ENCODE measurements around the gene ANK2. TPM values are rescaled to one million over a fixed set of nuclear protein-coding genes. Genes with fewer than 3 reads are reported as not detected.

Gene ANK2
- total and polyA plus RNA-seq, 4 donors = 0.32 to 2.2 (median 1.0) TPM

- no peak for DNase-seq (ENCODE audit: low spot score)
- no peak overlapping the region for H3K9ac ChIP-seq (ENCODE audit: low read depth in 1 of 2, low read length in 2 of 2)
- H3K27me3 ChIP-seq (ENCODE audit: control insufficient read depth in 4 of 4, insufficient read depth in 4 of 4, low read length in 3 of 4) = no peaks in the 10 kb centered on the region
- no peak overlapping the region for H3K4me3 ChIP-seq (ENCODE audit: low read depth in 1 of 3, low read length in 3 of 3)
- H3K27ac ChIP-seq (ENCODE audit: low read depth in 1 of 2, low read length in 2 of 2) = no peak overlapping the region
- H3K9me3 ChIP-seq (ENCODE audit: control insufficient read depth in 4 of 4, low read length in 3 of 4) = no peaks in the 10 kb centered on the region
- TF ChIP-seq RXRA (IDR thresholded peaks at IDR 0.05) (no peak), EGR1 (IDR thresholded peaks at IDR 0.05; ENCODE audit: low read depth in 2 of 2) (no peak), SP1 (IDR thresholded peaks at IDR 0.05) (no peak), YY1 (IDR thresholded peaks at IDR 0.05) (no peak), MAX (IDR thresholded peaks at IDR 0.05) (no peak), NR2F2 (IDR thresholded peaks at IDR 0.05) (no peak), JUND (IDR thresholded peaks at IDR 0.05) (no peak), HNF4G (IDR thresholded peaks at IDR 0.05) (no peak), REST (IDR thresholded peaks at IDR 0.05) (no peak), CTCF (IDR thresholded peaks at IDR 0.05; ENCODE audit: low read depth, low read length, missing input control) (no peak), RAD21 (IDR thresholded peaks at IDR 0.05) (no peak), ATF3 (IDR thresholded peaks at IDR 0.05) (no peak), ZBTB33 (IDR thresholded peaks at IDR 0.05) (no peak), HNF4A (conservative IDR thresholded peaks at IDR 0.05) (no peak)
- H3K4me1 ChIP-seq (ENCODE audit: control insufficient read depth in 4 of 4, insufficient read depth in 4 of 4, low read length in 3 of 4) = no peaks in the 10 kb centered on the region
- H3K36me3 ChIP-seq (ENCODE audit: control insufficient read depth in 4 of 4, insufficient read depth in 3 of 4, low read depth in 1 of 4, low read length in 3 of 4) = no peaks in the 10 kb centered on the region
- whole genome bisulfite sequencing = 95% methylated on average over 3 of the region's 3 CpGs
Measured at GRCh38 chr4:113389160-113389559, 339.7 kb downstream of the ANK2 start.

GRCh38 chr4:113390850-113391249, 341.4 kb downstream of the ANK2 start:
- H3K27ac ChIP-seq (ENCODE audit: low read depth in 1 of 2, low read length in 2 of 2) = no peak overlapping the region
- H3K4me1 ChIP-seq (ENCODE audit: control insufficient read depth in 4 of 4, insufficient read depth in 4 of 4, low read length in 3 of 4) = peaks cover 0 to 11% (median 2%) of the 10 kb centered on the region in 4 donors
- TF ChIP-seq EGR1 (IDR thresholded peaks at IDR 0.05; ENCODE audit: low read depth in 2 of 2) (no peak), CTCF (IDR thresholded peaks at IDR 0.05; ENCODE audit: low read depth, low read length, missing input control) (no peak), RAD21 (IDR thresholded peaks at IDR 0.05) (no peak), FOXA1 (IDR thresholded peaks at IDR 0.05) (no peak), ATF3 (IDR thresholded peaks at IDR 0.05) (no peak), NR2F2 (IDR thresholded peaks at IDR 0.05) (no peak), MAX (IDR thresholded peaks at IDR 0.05) (no peak), RXRA (IDR thresholded peaks at IDR 0.05) (no peak), HNF4G (IDR thresholded peaks at IDR 0.05) (no peak), GABPA (IDR thresholded peaks at IDR 0.05 in 1 of 2, conservative IDR thresholded peaks at IDR 0.05 in 1 of 2) (no peak), FOXA2 (IDR thresholded peaks at IDR 0.05) (no peak)
- H3K4me3 ChIP-seq (ENCODE audit: low read depth in 1 of 3, low read length in 3 of 3) = no peak overlapping the region
- no peak overlapping the region for H3K9ac ChIP-seq (ENCODE audit: low read depth in 1 of 2, low read length in 2 of 2)
- H3K9me3 ChIP-seq (ENCODE audit: control insufficient read depth in 4 of 4, low read length in 3 of 4) = no peaks in the 10 kb centered on the region
- DNase-seq (ENCODE audit: low spot score) = no peak
- H3K27me3 ChIP-seq (ENCODE audit: control insufficient read depth in 4 of 4, insufficient read depth in 4 of 4, low read length in 3 of 4) = no peaks in the 10 kb centered on the region
- no peaks in the 10 kb centered on the region for H3K36me3 ChIP-seq (ENCODE audit: control insufficient read depth in 4 of 4, insufficient read depth in 3 of 4, low read depth in 1 of 4, low read length in 3 of 4)

Measured in liver (tissue), 9 donors.